Lung (tissue), 12 donors: Measurements from ENCODE around the gene TPRG1. TPM values are rescaled to one million over a fixed set of nuclear protein-coding genes. Genes with fewer than 3 reads are reported as not detected.

Experiments used
- ATAC-seq: fragments of 200-7000 bp; cut with Tn5 transposase; one replicate; pipeline ENCODE4 v1.9.1; 2020; ENCODE audit warnings: moderate number of reproducible peaks; ENCODE audit not compliant: insufficient read depth, low FRiP score
- DNase-seq, 3 donors: peaks; one replicate each; pipeline ENCODE4 v3.0.0-alpha.2; 2013 to 2017
- H3K27ac ChIP-seq, 2 donors: one replicate each; pipeline ENCODE4 v1.5.1; 2013; ENCODE audit warnings: mild to moderate bottlenecking in 2 of 2, moderate library complexity in 2 of 2, control low read depth in 1 of 2, inconsistent platforms in 1 of 2, low read depth in 1 of 2, low read length in 1 of 2
- H3K27me3 ChIP-seq, 3 donors: one replicate each; pipeline ENCODE4 v1.5.1; 2013; ENCODE audit warnings: low read length in 2 of 3; ENCODE audit not compliant: control insufficient read depth in 3 of 3, insufficient read depth in 3 of 3
- H3K36me3 ChIP-seq, 4 donors: one replicate each; pipeline ENCODE4 v1.5.1; 2013; ENCODE audit warnings: low read length in 4 of 4, mild to moderate bottlenecking in 1 of 4, moderate library complexity in 1 of 4; ENCODE audit not compliant: control insufficient read depth in 4 of 4, insufficient read depth in 4 of 4
- H3K4me1 ChIP-seq, 5 donors: one replicate each; pipeline ENCODE4 v1.5.1; 2013; ENCODE audit warnings: low read length in 5 of 5, mild to moderate bottlenecking in 2 of 5, moderate library complexity in 1 of 5; ENCODE audit not compliant: control insufficient read depth in 5 of 5, insufficient read depth in 5 of 5
- H3K4me3 ChIP-seq: one replicate; pipeline ENCODE4 v1.5.1; 2013; ENCODE audit warnings: mild to moderate bottlenecking, control low read depth, moderate library complexity
- H3K9ac ChIP-seq, 2 donors: one replicate each; pipeline ENCODE4 v1.5.1; 2013; ENCODE audit warnings: low read length in 2 of 2, control low read depth in 1 of 2; ENCODE audit not compliant: insufficient read depth in 1 of 2
- H3K9me3 ChIP-seq, 4 donors: one replicate each; pipeline ENCODE4 v1.5.1; 2013; ENCODE audit warnings: low read length in 3 of 4, mild to moderate bottlenecking in 1 of 4, moderate library complexity in 1 of 4; ENCODE audit not compliant: control insufficient read depth in 4 of 4, insufficient read depth in 3 of 4
- WGBS, 2 donors: extraction: QIAGEN DNeasy Blood & Tissue Kit; methylation state at CpG; one replicate each; pipeline ENCODE4 v1.1.7; 2013; 5-methylcytosine and 5-hydroxymethylcytosine counted together
- polyA plus RNA-seq, 2 donors: library from polyadenylated mRNA; stranded (reverse); fragments of 200-250 nt; gene quantifications; one replicate each; pipeline ENCODE4 v1.2.1, GENCODE V29; 2013
- total RNA-seq, 2 donors: library from RNA; depleted of rRNA in 1 of 2; stranded (reverse); fragments of >200 nt in 1 of 2; gene quantifications; one replicate each; pipeline ENCODE4 v1.2.1, GENCODE V29; 2014 to 2021
- TF ChIP-seq, protein P1 (sequence below): IDR thresholded peaks from 2 replicates; pipeline ENCODE4 v1.5.1; 2012; ENCODE audit warnings: mild to moderate bottlenecking; ENCODE audit errors: control extremely low read depth, extremely low read depth
- donor health status: control.
- donor health status: control.
- donor health status: Bipolar disorder and iron deficiency.
- donor health status: healthy.
- donor health status: DM: yes; HTN: yes; CAD: no.

The TPRG1 gene
- total and polyA plus RNA-seq, 4 donors: 3.7 to 13.8 (median 9.4) TPM

DNA sequence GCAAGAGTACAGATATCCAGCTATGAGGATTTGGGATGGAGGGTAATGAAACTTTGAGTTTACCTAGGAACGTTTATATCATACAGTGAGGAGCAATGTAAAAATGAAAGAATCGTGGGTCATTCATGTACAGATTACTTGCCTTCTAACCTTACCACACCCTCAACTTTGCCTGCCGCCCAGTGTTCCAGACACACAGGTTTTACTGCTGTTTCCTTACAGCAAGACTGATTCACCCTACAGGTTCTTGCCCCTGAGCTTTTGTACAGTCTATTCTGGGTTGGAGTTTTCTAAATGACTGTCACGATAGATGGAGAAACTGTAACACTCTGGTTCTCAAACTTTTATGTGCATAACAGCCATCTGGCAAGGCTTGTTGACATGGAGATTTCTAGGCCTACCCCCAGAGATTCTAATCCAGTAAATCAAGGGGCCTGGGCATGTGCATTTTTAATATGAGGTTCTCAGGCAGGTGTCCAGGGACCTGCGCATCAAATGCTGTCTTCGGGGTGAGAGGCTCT, 6.6 kb upstream of the TPRG1 start:
- WGBS, 2 donors: 89 to 93% methylated on average over 6 of the region's 6 CpGs
- no peak overlapping the region for H3K4me3 ChIP-seq
- H3K9me3 ChIP-seq: no peaks in the 10 kb centered on the region
- H3K27ac ChIP-seq: no peak overlapping the region
- peaks cover 0 to 2% (median 0%) of the 10 kb centered on the region in 5 donors for H3K4me1 ChIP-seq
- no peaks in the 10 kb centered on the region for H3K36me3 ChIP-seq
- TF ChIP-seq, protein P1, sequence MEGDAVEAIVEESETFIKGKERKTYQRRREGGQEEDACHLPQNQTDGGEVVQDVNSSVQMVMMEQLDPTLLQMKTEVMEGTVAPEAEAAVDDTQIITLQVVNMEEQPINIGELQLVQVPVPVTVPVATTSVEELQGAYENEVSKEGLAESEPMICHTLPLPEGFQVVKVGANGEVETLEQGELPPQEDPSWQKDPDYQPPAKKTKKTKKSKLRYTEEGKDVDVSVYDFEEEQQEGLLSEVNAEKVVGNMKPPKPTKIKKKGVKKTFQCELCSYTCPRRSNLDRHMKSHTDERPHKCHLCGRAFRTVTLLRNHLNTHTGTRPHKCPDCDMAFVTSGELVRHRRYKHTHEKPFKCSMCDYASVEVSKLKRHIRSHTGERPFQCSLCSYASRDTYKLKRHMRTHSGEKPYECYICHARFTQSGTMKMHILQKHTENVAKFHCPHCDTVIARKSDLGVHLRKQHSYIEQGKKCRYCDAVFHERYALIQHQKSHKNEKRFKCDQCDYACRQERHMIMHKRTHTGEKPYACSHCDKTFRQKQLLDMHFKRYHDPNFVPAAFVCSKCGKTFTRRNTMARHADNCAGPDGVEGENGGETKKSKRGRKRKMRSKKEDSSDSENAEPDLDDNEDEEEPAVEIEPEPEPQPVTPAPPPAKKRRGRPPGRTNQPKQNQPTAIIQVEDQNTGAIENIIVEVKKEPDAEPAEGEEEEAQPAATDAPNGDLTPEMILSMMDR: no peak
- H3K9ac ChIP-seq: no peak overlapping the region
- no peaks in the 10 kb centered on the region for H3K27me3 ChIP-seq
- ATAC-seq (no peak), DNase-seq (no peak)

DNA sequence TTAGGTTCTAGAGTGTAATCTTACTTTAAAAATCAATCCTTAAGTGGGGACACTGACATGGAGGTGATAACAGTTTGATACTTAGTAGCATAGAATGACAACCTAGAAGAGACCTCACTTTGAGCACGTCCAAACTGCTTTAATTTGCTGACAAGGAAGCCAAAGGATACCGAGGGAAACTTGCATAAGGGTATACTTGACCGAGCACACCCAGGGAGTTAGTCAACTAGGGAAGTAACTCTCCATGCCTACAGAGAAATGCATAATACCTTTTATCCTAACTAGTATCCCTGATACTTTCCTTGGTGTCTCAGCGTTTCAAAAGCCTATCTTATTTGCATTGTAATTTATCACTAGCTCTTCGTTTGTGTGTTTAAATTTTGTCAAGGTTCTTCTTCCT, 5.5 kb upstream of the TPRG1 start:
- no peaks in the 10 kb centered on the region for H3K9me3 ChIP-seq
- H3K4me3 ChIP-seq: no peak overlapping the region
- 64 to 75% methylated on average over 5 of the region's 5 CpGs for WGBS, 2 donors
- no peak for DNase-seq
- H3K27ac ChIP-seq: no peak overlapping the region
- H3K9ac ChIP-seq: no peak overlapping the region
- no peaks in the 10 kb centered on the region for H3K27me3 ChIP-seq
- H3K36me3 ChIP-seq: no peaks in the 10 kb centered on the region
- peak; percentile 38 for ATAC-seq
- H3K4me1 ChIP-seq: no peaks in the 10 kb centered on the region
- TF ChIP-seq, protein P1: no peak

DNA sequence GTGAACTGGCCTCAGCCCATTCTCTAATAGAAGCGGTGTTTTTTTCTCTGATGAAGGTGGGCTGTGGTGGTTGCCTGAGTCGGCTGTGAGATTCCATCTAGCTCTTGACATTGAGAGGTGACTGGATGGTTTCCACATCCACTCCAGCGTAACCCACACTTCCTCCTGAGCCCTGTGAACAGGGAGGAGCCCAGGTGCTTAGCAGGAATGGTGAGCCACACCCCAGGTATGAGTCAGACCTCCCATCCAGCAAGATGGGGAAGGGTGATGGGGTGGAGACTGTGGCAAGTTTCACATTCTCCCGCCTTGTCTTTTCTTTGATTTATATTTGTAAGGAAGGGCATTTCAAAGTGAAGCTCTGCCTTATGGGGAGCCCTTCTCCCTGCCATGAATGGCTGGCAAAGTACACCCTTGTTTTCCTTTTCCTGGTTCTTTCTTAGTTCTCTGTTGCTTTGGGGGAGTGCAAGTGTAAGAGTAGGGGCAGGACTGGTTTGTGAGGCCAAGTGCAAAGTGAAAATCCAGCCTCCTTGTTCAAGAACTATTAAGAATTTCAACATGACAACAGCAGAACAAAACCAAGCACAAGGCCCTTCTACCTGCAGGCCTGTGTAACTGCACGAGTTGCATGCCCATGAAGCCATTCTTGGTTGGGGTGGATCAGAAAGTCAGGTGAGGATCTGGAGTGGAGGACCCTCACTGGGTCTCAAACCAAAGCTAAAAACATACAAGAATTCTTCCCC, 4.6 kb upstream of the TPRG1 start:
- peak overlapping the region in 1 of 2 donors; percentile 71 for H3K27ac ChIP-seq
- no peaks in the 10 kb centered on the region for H3K4me1 ChIP-seq
- TF ChIP-seq, protein P1: no peak
- no peaks in the 10 kb centered on the region for H3K36me3 ChIP-seq
- no peaks in the 10 kb centered on the region for H3K9me3 ChIP-seq
- H3K27me3 ChIP-seq: no peaks in the 10 kb centered on the region
- H3K9ac ChIP-seq: no peak overlapping the region
- 65 to 73% methylated on average over 5 of the region's 5 CpGs for WGBS, 2 donors
- peak; percentile 85 for ATAC-seq
- DNase-seq: no peak
- H3K4me3 ChIP-seq: no peak overlapping the region
